ENCODE measurements around the gene COX11.

DNA sequence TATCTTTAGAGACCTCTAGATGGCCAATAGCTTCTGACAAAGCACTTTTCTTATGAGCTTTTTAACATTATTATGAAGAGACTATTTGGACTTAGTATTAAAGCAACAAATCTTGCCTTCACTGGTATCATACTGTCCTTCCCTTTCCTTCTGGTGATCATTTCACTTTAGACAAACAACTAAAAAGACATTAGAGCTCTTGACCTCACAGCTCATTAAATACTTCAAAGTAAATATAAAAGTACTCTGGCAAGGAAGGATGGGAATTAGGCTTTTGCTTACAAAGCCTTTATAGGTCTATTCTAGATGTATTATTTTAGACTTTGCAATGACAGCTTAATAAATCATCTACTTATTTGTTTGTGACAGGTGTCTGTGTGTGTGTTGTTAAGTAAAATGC is 11.2 kb upstream of the COX11 start:
- TF ChIP-seq, protein P1, sequence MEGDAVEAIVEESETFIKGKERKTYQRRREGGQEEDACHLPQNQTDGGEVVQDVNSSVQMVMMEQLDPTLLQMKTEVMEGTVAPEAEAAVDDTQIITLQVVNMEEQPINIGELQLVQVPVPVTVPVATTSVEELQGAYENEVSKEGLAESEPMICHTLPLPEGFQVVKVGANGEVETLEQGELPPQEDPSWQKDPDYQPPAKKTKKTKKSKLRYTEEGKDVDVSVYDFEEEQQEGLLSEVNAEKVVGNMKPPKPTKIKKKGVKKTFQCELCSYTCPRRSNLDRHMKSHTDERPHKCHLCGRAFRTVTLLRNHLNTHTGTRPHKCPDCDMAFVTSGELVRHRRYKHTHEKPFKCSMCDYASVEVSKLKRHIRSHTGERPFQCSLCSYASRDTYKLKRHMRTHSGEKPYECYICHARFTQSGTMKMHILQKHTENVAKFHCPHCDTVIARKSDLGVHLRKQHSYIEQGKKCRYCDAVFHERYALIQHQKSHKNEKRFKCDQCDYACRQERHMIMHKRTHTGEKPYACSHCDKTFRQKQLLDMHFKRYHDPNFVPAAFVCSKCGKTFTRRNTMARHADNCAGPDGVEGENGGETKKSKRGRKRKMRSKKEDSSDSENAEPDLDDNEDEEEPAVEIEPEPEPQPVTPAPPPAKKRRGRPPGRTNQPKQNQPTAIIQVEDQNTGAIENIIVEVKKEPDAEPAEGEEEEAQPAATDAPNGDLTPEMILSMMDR (IDR thresholded peaks at IDR 0.05; ENCODE audit: extremely low read depth in 1 of 2, insufficient read depth in 1 of 2, low read depth in 1 of 2, low read length in 2 of 2) = no peak
- no peak for TF ChIP-seq POLR2A (IDR thresholded peaks at IDR 0.05; ENCODE audit: low read depth, low read length)
- TF ChIP-seq FOS (IDR thresholded peaks at IDR 0.05; ENCODE audit: borderline replicate concordance, insufficient read depth, low read length) = no peak
